Activated naive CD8-positive, alpha-beta T cell treated with anti-CD3 and anti-CD28 coated beads, Interleukin-2, amount 10 ng/mL, durations not matched to agents 7 days and 5 days (primary cell): ENCODE measurements around the gene XRCC5. TPM values are rescaled to one million over a fixed set of nuclear protein-coding genes. Genes with fewer than 3 reads are reported as not detected.

Experiments
- ATAC-seq: fragments of 150-1000 bp; cut with Tn5 transposase; one replicate; pipeline ENCODE4 v1.10.0; 2021; ENCODE audit warnings: low read depth, moderate library complexity
- POLR2A ChIA-PET: fragments of 350-600 bp; sonication (Branson Sonifier 250); formaldehyde crosslinking; loops from one replicate; lab custom pipeline; 2021; ENCODE audit warnings: antibody characterized with exemption; lab: Charles Lee
- DNase-seq: peaks from one replicate; pipeline ENCODE4 v3.0.0; 2021
- H3K27ac Mint-ChIP-seq: one replicate; pipeline ENCODE4 v1.8.0; 2022; ENCODE audit warnings: mild to moderate bottlenecking, mixed read lengths
- H3K27me3 Mint-ChIP-seq: one replicate; pipeline ENCODE4 v1.8.0; 2022; ENCODE audit warnings: mild to moderate bottlenecking, moderate library complexity, mixed read lengths
- H3K36me3 Mint-ChIP-seq: one replicate; pipeline ENCODE4 v1.8.0; 2021; ENCODE audit warnings: mild to moderate bottlenecking, mixed read lengths
- H3K4me1 Mint-ChIP-seq: one replicate; pipeline ENCODE4 v1.8.0; 2021; ENCODE audit warnings: mixed read lengths
- H3K4me3 Mint-ChIP-seq: one replicate; pipeline ENCODE4 v1.8.0; 2022; ENCODE audit warnings: mild to moderate bottlenecking, moderate library complexity, mixed read lengths
- H3K9me3 Mint-ChIP-seq: one replicate; pipeline ENCODE4 v1.8.0; 2021; ENCODE audit warnings: mixed read lengths
- total RNA-seq, 2 experiments: library from RNA; stranded (reverse); gene quantifications; one replicate each; pipeline ENCODE4 v1.2.3, GENCODE V29; 2021

XRCC5 gene
- total RNA-seq, 2 experiments from 2014 or later = 268 to 273 TPM

DNA sequence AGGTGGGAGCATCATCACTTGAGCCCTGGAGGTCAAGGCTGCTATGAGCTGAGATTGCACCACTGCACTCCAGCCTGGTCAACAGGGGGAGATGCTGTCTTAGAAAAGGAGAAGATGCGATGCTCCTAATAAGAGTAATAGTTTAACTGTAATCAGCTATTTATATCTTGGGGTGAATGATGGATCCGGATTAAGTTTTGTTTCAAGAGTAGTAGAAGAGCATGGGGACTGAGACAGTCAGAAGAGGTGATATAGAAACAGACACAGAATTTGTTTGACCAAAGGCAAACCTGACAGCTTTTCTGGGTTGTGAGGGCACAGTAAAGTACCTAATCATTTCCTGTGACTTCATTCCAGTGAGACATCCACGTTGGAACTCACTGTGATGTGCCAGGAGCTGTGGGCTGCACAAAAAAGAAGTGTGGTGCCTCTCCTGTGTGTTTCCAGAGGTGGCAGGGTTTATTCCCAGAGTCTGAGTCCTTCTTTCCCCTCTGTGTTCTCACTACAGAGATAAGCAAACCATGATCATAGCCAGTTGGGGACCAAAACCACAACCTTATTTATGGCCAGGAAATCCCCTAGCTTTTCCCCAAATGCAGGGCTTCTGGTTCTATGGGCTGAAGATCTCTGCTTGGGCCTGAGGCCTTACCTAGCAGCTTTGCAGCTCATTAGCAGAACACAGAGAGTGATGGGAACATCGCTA lies 113.7 kb downstream of the XRCC5 start:
- no peaks in the 10 kb centered on the region for H3K9me3 Mint-ChIP-seq
- peaks cover 22% of the 10 kb centered on the region for H3K36me3 Mint-ChIP-seq
- no peak for DNase-seq
- peaks cover 37% of the 10 kb centered on the region for H3K4me1 Mint-ChIP-seq
- H3K27ac Mint-ChIP-seq = peak overlapping the region; percentile 2
- no peak overlapping the region for H3K4me3 Mint-ChIP-seq
- POLR2A ChIA-PET = interaction anchor here (1.2 kb wide), 1 partner anchor 276 kb away, joined by 5 read pairs; the partner anchor contains the start of gene RPL37A
- H3K27me3 Mint-ChIP-seq = no peaks in the 10 kb centered on the region
- peak; percentile 48 for ATAC-seq

DNA sequence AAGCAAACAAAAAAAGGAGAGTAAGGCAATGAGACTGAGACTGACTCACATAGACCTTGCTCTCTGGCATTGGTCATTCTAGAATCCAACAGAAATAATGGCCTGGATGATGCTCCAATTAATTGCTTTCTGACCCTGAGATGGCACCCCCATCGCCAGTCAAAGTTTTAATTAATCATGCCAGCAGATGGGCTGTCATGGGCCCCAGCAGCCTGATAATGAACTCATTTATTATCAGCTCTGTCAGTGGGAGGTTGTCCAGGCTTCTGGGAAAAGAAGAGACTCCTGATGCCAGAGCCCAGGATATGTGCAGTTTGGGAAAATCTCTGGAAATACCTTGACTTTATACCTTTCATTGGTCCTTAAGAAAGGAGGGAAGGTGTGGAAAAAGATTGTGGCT lies 115.2 kb downstream of the XRCC5 start:
- no peak for ATAC-seq
- no peak overlapping the region for H3K4me3 Mint-ChIP-seq
- POLR2A ChIA-PET = no interaction called here

DNA sequence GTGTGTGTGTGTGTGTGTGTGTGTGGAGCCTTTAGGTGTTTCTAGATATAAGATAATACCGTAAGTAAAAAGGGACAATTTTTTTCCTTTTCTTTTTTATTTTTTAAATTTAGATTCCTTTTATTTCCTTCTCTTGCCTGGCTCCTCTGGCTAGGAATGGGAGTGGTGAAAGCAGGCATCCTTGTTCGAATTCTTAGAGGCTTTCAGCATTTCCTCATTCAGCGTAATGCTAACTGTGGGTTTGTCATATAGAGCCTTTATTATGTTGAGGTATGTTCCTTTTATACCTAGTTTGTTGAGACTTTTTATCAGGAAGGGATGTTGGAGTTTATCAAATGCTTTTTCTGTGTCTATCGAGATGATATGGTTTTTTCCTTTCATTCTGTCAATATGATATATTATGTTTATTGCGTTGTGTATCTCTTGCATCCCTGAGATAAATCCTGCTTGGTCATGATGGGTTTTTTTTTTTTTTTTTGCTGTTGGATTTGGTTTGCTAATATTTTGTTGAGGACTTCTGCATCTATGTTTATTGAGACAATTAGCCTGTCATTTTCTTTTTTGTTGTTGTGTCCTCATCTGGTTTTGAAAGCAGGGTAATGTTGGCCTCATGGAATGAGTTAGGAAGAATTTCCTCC lies 120.2 kb downstream of the XRCC5 start:
- H3K27me3 Mint-ChIP-seq = no peaks in the 10 kb centered on the region
- H3K9me3 Mint-ChIP-seq = peaks cover 16% of the 10 kb centered on the region
- H3K27ac Mint-ChIP-seq = no peak overlapping the region
- POLR2A ChIA-PET = no interaction called here
- peaks cover 9% of the 10 kb centered on the region for H3K4me1 Mint-ChIP-seq
- DNase-seq = no peak
- ATAC-seq = no peak
- H3K4me3 Mint-ChIP-seq = no peak overlapping the region
- H3K36me3 Mint-ChIP-seq = peaks cover 21% of the 10 kb centered on the region

More for the DNA sequence above, 115.2 kb downstream of the XRCC5 start:
- no peaks in the 10 kb centered on the region for H3K9me3 Mint-ChIP-seq
- peaks cover 35% of the 10 kb centered on the region for H3K4me1 Mint-ChIP-seq
- DNase-seq = no peak
- H3K36me3 Mint-ChIP-seq = peaks cover 22% of the 10 kb centered on the region
- H3K27me3 Mint-ChIP-seq = no peaks in the 10 kb centered on the region
- H3K27ac Mint-ChIP-seq = no peak overlapping the region

DNA sequence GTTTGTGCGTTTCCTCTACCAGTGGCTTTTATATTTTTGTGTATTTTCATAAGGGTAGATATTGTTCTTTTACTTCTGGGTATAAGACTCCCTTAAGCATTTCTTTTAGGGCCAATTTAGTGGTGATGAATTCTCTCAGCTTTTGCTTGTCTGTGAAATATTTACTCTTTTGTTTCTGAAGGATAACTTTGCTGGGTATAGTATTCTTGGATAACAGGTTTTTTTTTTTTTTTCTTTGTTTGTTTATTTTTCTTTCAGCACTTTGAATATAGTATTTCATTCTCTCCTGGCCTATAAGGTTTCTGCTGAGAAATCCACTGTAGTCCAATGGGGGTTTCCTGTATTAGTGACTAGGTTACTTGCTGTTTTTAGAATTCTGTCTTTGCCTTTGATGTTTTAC lies 122.7 kb downstream of the XRCC5 start:
- DNase-seq (no peak), ATAC-seq (no peak)
- Mint-ChIP-seq H3K36me3 (peaks cover 23% of the 10 kb centered on the region), H3K27me3 (no peaks in the 10 kb centered on the region), H3K9me3 (peaks cover 20% of the 10 kb centered on the region), H3K27ac (no peak overlapping the region), H3K4me1 (peaks cover 9% of the 10 kb centered on the region), H3K4me3 (no peak overlapping the region)
- POLR2A ChIA-PET = no interaction called here

DNA sequence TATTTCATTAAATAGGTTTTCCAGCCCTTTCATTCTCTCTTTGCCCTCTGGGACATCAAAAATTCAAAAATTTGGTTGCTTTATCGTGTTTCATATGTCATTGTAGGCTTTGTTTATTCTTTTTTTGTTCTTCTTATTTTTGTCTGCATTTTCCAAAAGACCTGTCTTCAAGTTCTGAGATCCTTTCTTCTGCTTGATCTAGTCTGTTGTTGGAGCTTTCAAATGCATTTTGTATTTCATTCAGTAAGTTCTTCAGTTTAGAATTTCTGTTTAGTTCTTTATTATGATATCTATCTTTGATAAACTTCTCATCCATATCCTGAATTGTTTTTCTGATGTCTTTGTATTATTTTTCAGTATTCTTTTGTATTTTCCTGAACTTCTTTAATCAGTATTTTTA lies 123.6 kb downstream of the XRCC5 start:
- Mint-ChIP-seq H3K36me3 (peaks cover 23% of the 10 kb centered on the region), H3K9me3 (peaks cover 20% of the 10 kb centered on the region), H3K27me3 (no peaks in the 10 kb centered on the region), H3K27ac (no peak overlapping the region), H3K4me1 (peaks cover 9% of the 10 kb centered on the region), H3K4me3 (no peak overlapping the region)
- DNase-seq (no peak), ATAC-seq (no peak)
- POLR2A ChIA-PET = no interaction called here

DNA sequence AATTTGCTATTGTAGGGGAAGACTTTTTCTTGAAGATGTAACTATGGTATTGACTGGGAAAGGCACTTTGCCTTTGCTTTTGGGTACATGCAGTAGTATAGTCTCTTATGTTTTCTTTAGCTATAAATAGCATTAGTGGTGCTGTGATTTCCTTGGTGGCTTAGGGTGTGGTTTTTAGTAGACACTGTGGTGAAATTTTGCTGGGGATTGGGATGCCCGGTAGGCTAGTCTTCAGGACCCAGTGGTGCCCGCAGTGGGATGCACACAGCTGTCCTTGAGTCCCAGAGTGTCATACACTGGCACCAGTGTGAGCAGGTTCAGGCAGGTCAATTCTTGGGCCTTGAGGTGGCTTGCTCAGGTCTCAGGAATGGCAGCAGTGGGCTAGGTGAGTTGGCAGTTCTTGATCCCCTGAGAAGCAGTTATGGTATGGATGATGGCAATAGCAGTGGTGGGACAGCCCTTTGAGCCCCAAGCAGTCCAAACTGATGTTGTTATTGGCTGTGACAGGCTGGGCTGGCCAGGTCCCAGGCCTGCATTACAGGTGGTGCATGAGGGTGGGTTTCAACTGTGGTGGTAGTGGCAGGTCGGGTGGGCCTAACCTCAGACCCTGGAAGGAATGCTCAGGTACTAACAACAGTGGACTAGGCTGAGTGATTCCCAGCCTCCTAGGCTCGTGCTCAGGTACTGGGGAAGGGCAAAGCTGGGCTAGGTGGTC lies 124.3 kb downstream of the XRCC5 start:
- H3K36me3 Mint-ChIP-seq = peaks cover 23% of the 10 kb centered on the region

DNA sequence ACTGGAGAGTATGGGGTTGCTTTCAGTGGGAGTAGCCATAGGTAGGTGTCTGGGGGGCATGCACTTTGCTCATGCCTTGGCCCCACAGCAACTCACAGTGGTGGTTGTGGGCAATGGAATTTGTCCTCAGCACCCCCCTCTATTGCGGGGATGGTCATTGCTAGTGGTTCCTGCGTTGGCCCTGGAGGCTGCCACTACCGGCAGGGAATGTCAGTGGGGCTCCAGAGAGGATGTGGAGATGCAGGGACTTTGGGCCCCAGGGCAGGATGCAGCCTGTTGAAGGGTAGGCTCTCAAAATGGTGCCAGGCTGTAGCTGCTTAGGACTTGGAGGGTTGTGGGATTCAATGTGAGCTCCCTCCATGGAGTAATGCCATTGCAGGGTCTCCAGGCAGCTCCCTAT lies 125.0 kb downstream of the XRCC5 start:
- no peak overlapping the region for H3K4me3 Mint-ChIP-seq
- no peak for ATAC-seq
- no peak overlapping the region for H3K27ac Mint-ChIP-seq
- peaks cover 9% of the 10 kb centered on the region for H3K4me1 Mint-ChIP-seq
- POLR2A ChIA-PET = no interaction called here
- peaks cover 20% of the 10 kb centered on the region for H3K9me3 Mint-ChIP-seq
- DNase-seq = no peak
- no peaks in the 10 kb centered on the region for H3K27me3 Mint-ChIP-seq
- peaks cover 22% of the 10 kb centered on the region for H3K36me3 Mint-ChIP-seq

More for the DNA sequence above, 124.3 kb downstream of the XRCC5 start:
- Mint-ChIP-seq H3K9me3 (peaks cover 20% of the 10 kb centered on the region), H3K27ac (no peak overlapping the region), H3K4me3 (no peak overlapping the region), H3K4me1 (peaks cover 9% of the 10 kb centered on the region), H3K27me3 (no peaks in the 10 kb centered on the region)
- DNase-seq (no peak), ATAC-seq (no peak)
- POLR2A ChIA-PET = no interaction called here

DNA sequence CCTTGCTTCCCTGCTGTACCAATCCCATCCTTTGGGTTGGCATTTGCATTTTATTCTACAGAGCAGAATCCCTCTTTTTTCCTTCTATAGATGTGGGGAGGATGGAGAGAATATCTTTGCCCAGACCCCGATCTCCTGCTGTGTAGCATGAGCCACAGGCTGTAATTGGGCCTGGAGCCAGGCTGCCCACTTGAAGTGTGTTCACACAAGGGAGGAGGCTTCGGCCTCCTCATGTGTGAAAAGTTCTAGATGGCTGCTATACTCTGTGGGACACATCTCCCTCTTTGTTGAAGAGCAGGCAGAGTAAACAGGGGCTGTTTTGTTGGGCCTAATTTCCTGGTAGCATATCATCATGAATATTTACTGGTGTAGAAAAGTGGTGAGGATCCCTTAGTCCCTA lies 126.3 kb downstream of the XRCC5 start:
- ATAC-seq (no peak), DNase-seq (no peak)
- peaks cover 9% of the 10 kb centered on the region for H3K4me1 Mint-ChIP-seq
- POLR2A ChIA-PET = no interaction called here
- H3K27ac Mint-ChIP-seq = no peak overlapping the region
- H3K36me3 Mint-ChIP-seq = peaks cover 20% of the 10 kb centered on the region
- H3K9me3 Mint-ChIP-seq = peaks cover 20% of the 10 kb centered on the region
- no peak overlapping the region for H3K4me3 Mint-ChIP-seq
- no peaks in the 10 kb centered on the region for H3K27me3 Mint-ChIP-seq

DNA sequence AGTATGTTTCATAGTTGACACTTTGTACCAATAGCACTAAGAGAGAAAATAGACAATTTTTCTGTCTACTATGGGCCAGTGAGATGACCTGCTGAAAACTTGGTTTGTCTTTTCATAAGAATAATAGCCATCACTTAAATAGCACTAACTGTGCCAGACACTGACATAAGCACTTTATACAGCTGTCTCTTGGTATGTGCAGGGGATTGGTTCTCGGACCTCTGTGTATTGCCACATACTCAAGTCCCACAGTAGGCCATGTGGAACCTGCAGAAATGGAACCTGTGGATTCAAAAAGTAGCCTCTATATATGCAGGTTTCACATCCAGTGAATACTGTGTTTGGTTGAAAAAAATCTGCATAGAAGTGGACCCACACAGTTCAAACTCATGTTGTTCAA lies 126.7 kb downstream of the XRCC5 start:
- POLR2A ChIA-PET = no interaction called here
- no peaks in the 10 kb centered on the region for H3K27me3 Mint-ChIP-seq
- peaks cover 9% of the 10 kb centered on the region for H3K4me1 Mint-ChIP-seq
- DNase-seq (no peak), ATAC-seq (no peak)
- H3K4me3 Mint-ChIP-seq = no peak overlapping the region
- H3K9me3 Mint-ChIP-seq = peaks cover 20% of the 10 kb centered on the region
- H3K27ac Mint-ChIP-seq = no peak overlapping the region
- H3K36me3 Mint-ChIP-seq = peaks cover 20% of the 10 kb centered on the region

DNA sequence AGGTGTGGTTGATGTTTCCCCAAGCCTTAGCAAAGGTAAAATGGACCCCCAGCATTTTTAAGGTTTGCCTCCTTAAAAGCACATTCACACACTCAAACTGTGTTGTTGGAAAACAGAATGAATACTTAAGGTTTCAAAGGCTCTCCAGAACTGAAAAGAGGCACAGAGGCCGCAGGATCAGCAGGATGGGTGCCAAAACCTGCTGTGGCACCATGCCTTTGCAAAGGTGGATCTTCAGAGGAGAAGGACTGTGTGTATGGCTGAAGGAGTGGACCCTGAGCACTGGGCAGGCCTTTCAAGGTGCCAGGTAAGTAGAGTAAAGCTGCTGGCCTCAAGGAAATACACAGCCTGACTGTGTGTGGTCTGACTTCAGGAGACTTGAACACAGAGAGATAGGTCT lies 127.3 kb downstream of the XRCC5 start:
- Mint-ChIP-seq H3K27ac (no peak overlapping the region), H3K4me3 (no peak overlapping the region), H3K9me3 (peaks cover 18% of the 10 kb centered on the region), H3K27me3 (no peaks in the 10 kb centered on the region), H3K4me1 (peaks cover 8% of the 10 kb centered on the region), H3K36me3 (peaks cover 18% of the 10 kb centered on the region)
- DNase-seq (no peak), ATAC-seq (no peak)
- POLR2A ChIA-PET = no interaction called here

DNA sequence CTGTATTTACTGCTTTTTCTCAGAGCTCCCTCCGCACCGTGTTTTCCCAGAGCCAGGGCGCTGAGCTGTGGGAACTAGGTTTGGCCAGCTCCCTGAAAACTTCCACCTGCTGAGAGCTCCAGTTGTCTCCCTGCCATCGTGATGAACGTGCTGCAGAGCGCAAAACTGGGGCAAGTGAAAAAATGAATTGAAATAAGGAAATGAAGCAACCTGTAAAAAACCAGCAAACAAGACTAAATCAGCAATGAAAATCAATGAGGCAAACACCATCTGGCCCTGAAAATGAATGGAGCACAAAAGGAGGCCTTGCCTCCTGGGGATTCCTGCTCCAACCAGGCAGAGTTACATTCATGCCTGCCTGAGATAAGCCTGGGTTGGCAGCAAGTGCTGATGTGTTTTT lies 133.2 kb downstream of the XRCC5 start:
- Mint-ChIP-seq H3K27me3 (peaks cover 2% of the 10 kb centered on the region), H3K36me3 (no peaks in the 10 kb centered on the region), H3K4me3 (no peak overlapping the region), H3K27ac (no peak overlapping the region), H3K4me1 (peaks cover 2% of the 10 kb centered on the region), H3K9me3 (peaks cover 4% of the 10 kb centered on the region)
- ATAC-seq (no peak), DNase-seq (no peak)
- POLR2A ChIA-PET = no interaction called here

DNA sequence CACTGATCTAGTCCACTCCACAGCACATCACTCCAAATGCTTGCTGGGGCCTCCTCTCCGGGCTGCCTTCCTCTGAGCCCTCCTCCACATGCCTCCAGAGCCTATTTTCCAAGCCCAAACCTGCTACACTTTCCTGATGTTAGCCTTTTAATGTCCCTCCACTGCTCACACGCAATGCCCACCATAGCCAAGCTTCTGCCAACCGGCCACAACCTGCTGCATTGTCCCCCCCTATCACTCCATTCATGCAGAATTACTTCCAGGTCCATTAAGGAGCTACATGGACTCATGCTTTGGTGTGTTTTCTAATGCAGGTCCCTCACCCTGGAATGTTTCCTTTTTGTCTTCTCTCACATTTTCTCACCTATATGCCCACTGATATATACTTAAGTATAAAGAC lies 133.9 kb downstream of the XRCC5 start:
- no peak for DNase-seq
- peaks cover 2% of the 10 kb centered on the region for H3K27me3 Mint-ChIP-seq
- H3K4me3 Mint-ChIP-seq = no peak overlapping the region
- H3K4me1 Mint-ChIP-seq = peaks cover 2% of the 10 kb centered on the region
- H3K36me3 Mint-ChIP-seq = no peaks in the 10 kb centered on the region
- POLR2A ChIA-PET = no interaction called here
- ATAC-seq = no peak
- peaks cover 4% of the 10 kb centered on the region for H3K9me3 Mint-ChIP-seq
- peak overlapping the region; percentile 1 for H3K27ac Mint-ChIP-seq

DNA sequence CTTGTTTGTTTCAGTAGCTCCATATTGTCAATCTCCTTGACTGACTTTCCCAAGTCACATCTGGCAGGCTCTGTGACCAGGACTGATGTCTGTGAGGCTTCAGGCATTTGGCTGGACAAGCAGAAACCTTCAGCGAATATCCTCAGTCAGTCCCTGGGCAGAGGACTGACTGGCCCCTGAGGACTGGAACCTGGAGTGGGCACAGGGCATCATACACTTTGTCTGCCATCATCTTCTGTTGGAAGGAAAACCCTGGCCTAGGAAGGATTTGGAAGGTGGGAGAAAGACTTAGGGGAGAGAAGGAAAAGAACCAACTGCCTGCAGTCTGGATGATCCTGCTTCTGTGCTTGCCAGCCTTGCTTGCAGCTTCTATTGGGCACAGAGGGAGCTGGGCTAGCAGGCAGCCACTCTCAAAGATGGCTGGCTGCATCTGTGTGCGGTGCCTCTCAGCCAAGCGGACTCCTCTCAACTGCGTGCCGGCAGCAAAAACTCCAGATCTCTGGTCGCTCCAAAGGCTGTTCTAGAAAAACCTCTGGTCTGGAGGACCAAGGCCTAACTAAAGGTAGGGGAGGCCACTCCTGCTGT lies 136.3 kb downstream of the XRCC5 start:
- peaks cover 9% of the 10 kb centered on the region for H3K9me3 Mint-ChIP-seq
- peaks cover 2% of the 10 kb centered on the region for H3K4me1 Mint-ChIP-seq
- ATAC-seq (no peak), DNase-seq (no peak)
- POLR2A ChIA-PET = no interaction called here
- peaks cover 6% of the 10 kb centered on the region for H3K27me3 Mint-ChIP-seq
- H3K4me3 Mint-ChIP-seq = no peak overlapping the region
- no peak overlapping the region for H3K27ac Mint-ChIP-seq
- H3K36me3 Mint-ChIP-seq = no peaks in the 10 kb centered on the region
